Stimulated activated CD8-positive, alpha-beta memory T cell treated with anti-CD3 and anti-CD28 coated beads, Interleukin-12 subunit alpha, Interleukin-12 subunit beta, amount 100 ng/mL, for 4 hours (primary cell): Measurements from ENCODE around the gene KDM5C.
"Not testable (repeated sequence)": the region's sequence is repeated elsewhere in the genome, so short reads cannot be mapped to it uniquely, and the experiment has no call there.

Source experiments
- DNase-seq: peaks from one replicate; pipeline ENCODE4 v3.0.0-alpha.2; 2020; ENCODE audit warnings: low read depth

KDM5C gene

GRCh38 chrX:53190363-53190960 lies 34.5 kb downstream of the KDM5C start:
- no peak for DNase-seq

GRCh38 chrX:53188763-53189162 lies 36.2 kb downstream of the KDM5C start:
- no peak for DNase-seq

GRCh38 chrX:53186351-53186750 lies 38.7 kb downstream of the KDM5C start:
- DNase-seq: no peak

GRCh38 chrX:53184836-53185235 lies 40.2 kb downstream of the KDM5C start:
- DNase-seq: no peak

GRCh38 chrX:53171356-53171755 lies 53.7 kb downstream of the KDM5C start:
- DNase-seq: no peak

DNA sequence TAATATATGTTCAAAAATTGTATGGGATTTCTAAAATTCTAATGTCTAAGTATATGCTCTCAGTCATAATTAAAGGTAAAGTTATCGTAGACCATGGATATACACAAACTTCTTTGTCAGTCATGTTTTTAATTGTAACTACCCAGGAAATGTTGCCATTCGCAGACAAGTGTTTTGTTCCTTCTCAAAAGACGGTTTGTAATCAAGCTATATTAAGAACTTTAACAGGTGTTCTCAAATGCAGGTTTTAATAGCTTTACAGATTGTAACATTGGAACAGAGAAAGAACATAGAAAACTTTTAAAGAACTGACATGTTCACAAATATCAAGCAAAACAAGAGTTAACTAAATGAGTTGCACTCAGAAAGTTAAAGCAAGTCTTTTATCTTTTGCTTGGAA lies 58.9 kb downstream of the KDM5C start:
- no peak for DNase-seq

- not testable (repeated sequence) for DNase-seq
Observed at GRCh38 chrX:53164566-53164965, 60.4 kb downstream of the KDM5C start.

DNA sequence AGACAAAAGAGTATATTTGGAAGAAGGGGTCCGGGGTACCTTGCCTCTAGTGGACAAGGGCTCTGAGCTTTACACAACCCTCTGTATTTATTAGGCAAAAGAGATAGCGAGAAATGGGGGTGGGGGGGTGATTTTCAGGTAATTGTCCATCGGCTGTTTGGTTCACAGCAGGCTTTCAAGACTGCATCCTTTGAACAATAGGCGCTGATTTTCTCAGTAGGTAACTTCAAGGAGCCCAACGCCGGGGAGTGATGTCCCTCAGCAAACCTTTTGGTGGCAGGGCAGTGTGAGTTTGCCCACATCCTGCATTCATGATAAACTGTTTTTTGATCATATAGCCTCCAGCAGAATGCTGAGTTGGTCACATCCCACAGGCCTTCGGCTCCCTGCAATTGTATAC lies 61.6 kb downstream of the KDM5C start:
- DNase-seq: no peak

DNA sequence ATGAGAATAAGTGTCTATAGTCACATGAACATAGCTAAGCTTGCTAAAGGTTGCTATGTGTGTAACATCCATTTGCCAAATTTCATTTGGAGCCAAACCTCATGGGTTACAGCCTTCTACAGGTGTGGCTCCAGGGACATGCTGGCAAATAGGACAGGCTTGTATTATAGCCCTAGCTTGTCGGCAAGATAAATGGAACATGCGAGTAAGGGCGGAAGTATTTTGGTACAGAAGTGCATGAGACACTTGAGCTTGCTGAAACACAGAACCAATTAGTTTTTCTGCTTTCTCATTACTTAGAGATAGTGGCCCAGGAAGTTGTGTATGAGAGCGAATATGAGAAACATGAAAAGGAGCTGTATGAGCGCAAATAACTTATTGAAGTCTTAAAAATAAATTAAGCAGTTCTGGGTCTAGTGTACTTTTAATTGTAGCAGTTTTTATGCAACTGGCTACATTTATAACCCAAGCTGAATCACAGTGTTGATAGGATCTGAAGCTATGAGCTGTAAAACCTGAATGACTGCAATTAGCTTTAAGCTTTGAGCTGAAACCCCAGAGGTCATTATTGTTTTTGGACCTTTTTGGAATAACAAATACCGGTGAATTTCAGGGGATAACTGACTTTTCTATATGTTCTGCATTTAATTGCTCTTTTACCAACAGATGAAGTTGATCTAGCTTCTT lies 64.6 kb downstream of the KDM5C start:
- no peak for DNase-seq

DNA sequence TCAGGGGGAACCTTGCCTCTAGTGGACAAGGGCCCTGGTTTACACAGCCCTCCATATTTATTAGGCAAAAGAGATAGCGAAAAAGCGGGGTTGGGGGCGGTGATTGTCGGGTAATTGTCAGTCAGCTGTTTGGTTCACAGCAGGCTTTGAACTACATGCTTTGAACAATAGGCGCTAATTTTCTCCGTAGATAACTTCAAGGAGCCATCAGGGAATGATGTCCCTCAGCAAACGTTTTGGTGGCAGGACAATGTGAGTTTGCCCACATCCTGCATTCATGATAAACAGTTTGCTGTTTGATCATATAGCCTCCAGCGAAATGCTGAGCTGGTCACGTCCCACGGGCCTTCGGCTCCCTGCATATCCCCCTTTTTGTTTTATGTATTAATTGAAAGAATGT lies 65.8 kb downstream of the KDM5C start:
- DNase-seq: no peak

GRCh38 chrX:53156207-53156596 lies 68.8 kb downstream of the KDM5C start:
- no peak for DNase-seq

GRCh38 chrX:53155512-53156206 lies 69.3 kb downstream of the KDM5C start:
- no peak for DNase-seq

- no peak for DNase-seq
Observed at GRCh38 chrX:53153581-53153980, 71.4 kb downstream of the KDM5C start.
